Nephron progenitor cell (in vitro differentiated cells): ENCODE results near the gene RHBDF2.
A peak's percentile ranks its signal among the peaks of the same experiment; 100 is the strongest.

ENCODE experiments used
- DNase-seq: peaks from one replicate; pipeline ENCODE4 v3.0.0; 2021
- H3K27ac Mint-ChIP-seq: 2 replicates; pipeline ENCODE4 v1.8.0; 2021; ENCODE audit warnings: mild to moderate bottlenecking, moderate library complexity, mixed read lengths
- H3K27me3 Mint-ChIP-seq: 2 replicates; pipeline ENCODE4 v1.8.0; 2021; ENCODE audit warnings: mild to moderate bottlenecking, low read depth, mixed read lengths; ENCODE audit not compliant: poor library complexity
- H3K36me3 Mint-ChIP-seq: 2 replicates; pipeline ENCODE4 v1.8.0; 2021; ENCODE audit warnings: low read depth, mixed read lengths
- H3K4me1 Mint-ChIP-seq: 2 replicates; pipeline ENCODE4 v1.8.0; 2021; ENCODE audit warnings: mixed read lengths
- H3K4me3 Mint-ChIP-seq: 2 replicates; pipeline ENCODE4 v1.8.0; 2021; ENCODE audit warnings: mild to moderate bottlenecking, moderate library complexity, mixed read lengths
- H3K9me3 Mint-ChIP-seq: 2 replicates; pipeline ENCODE4 v1.8.0; 2021; ENCODE audit warnings: mild to moderate bottlenecking, moderate library complexity, mixed read lengths
- CTCF ChIP-seq: fragments of 200-600 bp; sonication (generic); IDR thresholded peaks from 2 replicates; pipeline ENCODE4 v1.5.0; 2021; ENCODE audit warnings: antibody characterized with exemption

The RHBDF2 gene

GRCh38 chr17:76432004-76432403 is 69.2 kb downstream of the RHBDF2 start:
- Mint-ChIP-seq H3K4me3 (no peak overlapping the region), H3K4me1 (peaks cover 22% of the 10 kb centered on the region), H3K27ac (no peak overlapping the region), H3K27me3 (no peaks in the 10 kb centered on the region), H3K9me3 (peaks cover 4% of the 10 kb centered on the region), H3K36me3 (peaks cover 43% of the 10 kb centered on the region)
- TF ChIP-seq CTCF = no peak
- DNase-seq = no peak

GRCh38 chr17:76431509-76431908 is 69.7 kb downstream of the RHBDF2 start:
- Mint-ChIP-seq H3K4me1 (peaks cover 19% of the 10 kb centered on the region), H3K36me3 (peaks cover 45% of the 10 kb centered on the region), H3K9me3 (peaks cover 9% of the 10 kb centered on the region), H3K4me3 (no peak overlapping the region), H3K27ac (no peak overlapping the region), H3K27me3 (no peaks in the 10 kb centered on the region)
- DNase-seq = no peak
- no peak for TF ChIP-seq CTCF

GRCh38 chr17:76428511-76428910 is 72.7 kb downstream of the RHBDF2 start:
- DNase-seq = no peak
- no peaks in the 10 kb centered on the region for H3K27me3 Mint-ChIP-seq
- H3K27ac Mint-ChIP-seq = no peak overlapping the region
- no peak for TF ChIP-seq CTCF
- H3K4me1 Mint-ChIP-seq = peaks cover 10% of the 10 kb centered on the region
- H3K9me3 Mint-ChIP-seq = peaks cover 20% of the 10 kb centered on the region
- H3K36me3 Mint-ChIP-seq = peaks cover 36% of the 10 kb centered on the region
- no peak overlapping the region for H3K4me3 Mint-ChIP-seq

- H3K9me3 Mint-ChIP-seq = peaks cover 23% of the 10 kb centered on the region
- H3K27ac Mint-ChIP-seq = no peak overlapping the region
- TF ChIP-seq CTCF = no peak
- H3K36me3 Mint-ChIP-seq = peaks cover 35% of the 10 kb centered on the region
- H3K4me3 Mint-ChIP-seq = no peak overlapping the region
- no peak for DNase-seq
- H3K27me3 Mint-ChIP-seq = no peaks in the 10 kb centered on the region
- peaks cover 14% of the 10 kb centered on the region for H3K4me1 Mint-ChIP-seq
These were observed 73.6 kb downstream of the RHBDF2 start for GRCh38 chr17:76427501-76428231.

GRCh38 chr17:76426853-76427252 is 74.4 kb downstream of the RHBDF2 start:
- TF ChIP-seq CTCF = no peak
- DNase-seq = no peak
- no peaks in the 10 kb centered on the region for H3K27me3 Mint-ChIP-seq
- peaks cover 43% of the 10 kb centered on the region for H3K36me3 Mint-ChIP-seq
- no peak overlapping the region for H3K4me3 Mint-ChIP-seq
- peaks cover 24% of the 10 kb centered on the region for H3K9me3 Mint-ChIP-seq
- H3K27ac Mint-ChIP-seq = no peak overlapping the region
- H3K4me1 Mint-ChIP-seq = peaks cover 15% of the 10 kb centered on the region

- Mint-ChIP-seq H3K36me3 (peaks cover 54% of the 10 kb centered on the region), H3K4me3 (no peak overlapping the region), H3K27ac (peak overlapping the region; percentile 19), H3K27me3 (no peaks in the 10 kb centered on the region), H3K9me3 (peaks cover 24% of the 10 kb centered on the region), H3K4me1 (peaks cover 24% of the 10 kb centered on the region)
- no peak for DNase-seq
- no peak for TF ChIP-seq CTCF
These were observed 78.4 kb downstream of the RHBDF2 start for GRCh38 chr17:76422860-76423259.
